KMS-11 (cell line): ENCODE data around the gene WAS.

Experiments
- H2AFZ ChIP-seq: fragments of 200-600 bp; sonication (generic); 2 replicates; pipeline ENCODE4 v1.6.1; 2016; ENCODE audit warnings: antibody characterized with exemption, mixed run types, low read depth
- H3K27ac ChIP-seq: fragments of 200-600 bp; sonication (generic); 2 replicates; pipeline ENCODE4 v1.6.1; 2016; ENCODE audit warnings: mild to moderate bottlenecking, mixed run types
- H3K27me3 ChIP-seq: fragments of 200-600 bp; sonication (generic); 2 replicates; pipeline ENCODE4 v1.6.1; 2017; ENCODE audit warnings: mild to moderate bottlenecking, low read depth, mixed run types, moderate library complexity; ENCODE audit not compliant: insufficient read depth
- H3K36me3 ChIP-seq: fragments of 200-600 bp; sonication (generic); 2 replicates; pipeline ENCODE4 v1.6.1; 2017; ENCODE audit warnings: mild to moderate bottlenecking, mixed run types; ENCODE audit not compliant: insufficient read depth
- H3K4me1 ChIP-seq: fragments of 200-600 bp; sonication (generic); 2 replicates; pipeline ENCODE4 v1.6.1; 2016; ENCODE audit warnings: mild to moderate bottlenecking, low read depth, mixed run types; ENCODE audit not compliant: poor library complexity, severe bottlenecking
- H3K4me2 ChIP-seq: fragments of 200-600 bp; sonication (generic); 2 replicates; pipeline ENCODE4 v1.7.0; 2016; ENCODE audit warnings: mild to moderate bottlenecking, mixed run types
- H3K4me3 ChIP-seq: fragments of 200-600 bp; sonication (generic); IDR thresholded peaks from 2 replicates; pipeline ENCODE4 v1.6.1; 2017; ENCODE audit warnings: low read depth, low read length, mixed read lengths; ENCODE audit not compliant: insufficient read depth
- H3K79me2 ChIP-seq: fragments of 200-600 bp; sonication (generic); 2 replicates; pipeline ENCODE4 v1.6.1; 2016; ENCODE audit warnings: low read depth, mixed run types; ENCODE audit not compliant: insufficient read depth
- H3K9ac ChIP-seq: fragments of 200-600 bp; sonication (generic); 2 replicates; pipeline ENCODE4 v1.6.1; 2016; ENCODE audit warnings: mild to moderate bottlenecking, mixed run types
- H4K20me1 ChIP-seq: fragments of 200-600 bp; sonication (generic); 2 replicates; pipeline ENCODE4 v1.6.1; 2016; ENCODE audit warnings: mild to moderate bottlenecking, mixed run types; ENCODE audit not compliant: insufficient read depth
- TF ChIP-seq, protein P1 (sequence below): fragments of 200-600 bp; sonication (generic); conservative IDR thresholded peaks from 2 replicates; pipeline ENCODE4 v1.6.1; 2017; ENCODE audit warnings: low read depth, mild to moderate bottlenecking, antibody characterized with exemption, low read length, moderate library complexity, mixed read lengths

Gene WAS

DNA sequence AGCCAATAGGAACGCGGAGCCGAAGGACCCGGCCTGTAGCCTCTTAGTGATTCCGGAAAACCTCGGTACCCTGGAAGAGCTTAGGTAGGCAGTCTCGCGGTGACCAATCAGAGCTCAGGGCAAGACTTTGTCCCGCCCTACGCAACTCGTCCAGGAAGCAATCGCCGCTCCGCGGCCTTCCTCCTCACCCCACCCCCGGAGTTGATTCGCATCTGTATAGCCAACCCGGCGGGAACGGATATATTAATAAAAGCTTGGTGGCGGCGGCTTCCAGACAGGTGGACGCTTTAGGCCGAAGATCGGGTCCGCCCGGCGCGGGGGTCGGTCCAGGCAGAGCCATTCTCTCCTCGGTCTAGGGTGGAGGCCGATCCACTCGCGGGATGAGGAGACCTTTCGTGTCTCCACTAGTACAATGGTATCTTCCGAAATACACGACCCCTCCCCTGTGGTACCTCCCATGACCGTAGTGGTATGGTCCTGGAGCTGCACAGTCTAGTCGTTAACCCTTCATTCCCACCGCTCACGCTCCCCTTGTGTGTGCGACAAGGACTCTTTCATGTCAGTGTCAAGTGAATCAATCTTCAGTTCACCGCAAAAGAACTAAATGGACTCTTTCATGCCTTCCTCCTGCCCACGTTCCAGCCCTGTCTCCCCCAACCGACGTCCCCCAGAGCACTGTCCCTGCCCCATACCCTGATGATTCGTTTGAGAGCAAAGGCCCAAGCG is 53.8 kb downstream of the WAS start:
- Histone ChIP-seq H3K79me2 (no peaks in the 10 kb centered on the region), H3K36me3 (no peaks in the 10 kb centered on the region), H3K4me1 (no peaks in the 10 kb centered on the region), H3K9ac (peak overlapping the region; percentile 68), H3K27ac (peak overlapping the region; percentile 54; the same call in 1 of the 2 replicates), H4K20me1 (no peaks in the 10 kb centered on the region), H3K4me2 (peak overlapping the region; percentile 51; the same call in 1 of the 2 replicates), H3K27me3 (no peaks in the 10 kb centered on the region), H2AFZ (peak overlapping the region; percentile 82), H3K4me3 (no peak overlapping the region)
- TF ChIP-seq, protein P1, sequence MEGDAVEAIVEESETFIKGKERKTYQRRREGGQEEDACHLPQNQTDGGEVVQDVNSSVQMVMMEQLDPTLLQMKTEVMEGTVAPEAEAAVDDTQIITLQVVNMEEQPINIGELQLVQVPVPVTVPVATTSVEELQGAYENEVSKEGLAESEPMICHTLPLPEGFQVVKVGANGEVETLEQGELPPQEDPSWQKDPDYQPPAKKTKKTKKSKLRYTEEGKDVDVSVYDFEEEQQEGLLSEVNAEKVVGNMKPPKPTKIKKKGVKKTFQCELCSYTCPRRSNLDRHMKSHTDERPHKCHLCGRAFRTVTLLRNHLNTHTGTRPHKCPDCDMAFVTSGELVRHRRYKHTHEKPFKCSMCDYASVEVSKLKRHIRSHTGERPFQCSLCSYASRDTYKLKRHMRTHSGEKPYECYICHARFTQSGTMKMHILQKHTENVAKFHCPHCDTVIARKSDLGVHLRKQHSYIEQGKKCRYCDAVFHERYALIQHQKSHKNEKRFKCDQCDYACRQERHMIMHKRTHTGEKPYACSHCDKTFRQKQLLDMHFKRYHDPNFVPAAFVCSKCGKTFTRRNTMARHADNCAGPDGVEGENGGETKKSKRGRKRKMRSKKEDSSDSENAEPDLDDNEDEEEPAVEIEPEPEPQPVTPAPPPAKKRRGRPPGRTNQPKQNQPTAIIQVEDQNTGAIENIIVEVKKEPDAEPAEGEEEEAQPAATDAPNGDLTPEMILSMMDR = no peak

DNA sequence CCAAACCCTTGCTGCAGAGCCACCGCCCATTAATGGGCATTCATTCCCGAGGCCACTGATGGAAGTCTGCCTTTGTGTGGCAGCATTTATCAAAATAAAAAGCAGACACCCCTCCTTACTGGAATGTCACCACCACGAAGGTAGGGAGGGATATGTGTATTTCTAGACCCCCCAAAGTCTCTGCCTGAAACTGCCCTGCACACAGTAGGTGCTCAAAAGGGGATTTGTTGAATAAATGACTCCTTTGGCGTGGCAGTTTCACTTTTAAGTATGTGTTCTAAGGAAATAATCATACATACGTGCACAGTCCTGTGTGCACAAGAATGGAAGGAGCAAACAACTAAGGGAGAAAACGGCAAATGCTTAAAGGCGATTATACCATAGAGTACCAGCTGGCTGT is 54.3 kb downstream of the WAS start:
- H3K4me2 ChIP-seq = peak overlapping the region; percentile 51; the same call in 1 of the 2 replicates
- no peaks in the 10 kb centered on the region for H3K36me3 ChIP-seq
- H3K4me3 ChIP-seq = no peak overlapping the region
- H3K4me1 ChIP-seq = no peaks in the 10 kb centered on the region
- TF ChIP-seq, protein P1 = no peak
- H3K79me2 ChIP-seq = no peaks in the 10 kb centered on the region
- no peaks in the 10 kb centered on the region for H4K20me1 ChIP-seq
- no peak overlapping the region for H3K9ac ChIP-seq
- H3K27ac ChIP-seq = no peak overlapping the region
- peak overlapping the region; percentile 82 for H2AFZ ChIP-seq
- no peaks in the 10 kb centered on the region for H3K27me3 ChIP-seq
